ENCODE results near the gene CDC42BPG.
A peak's percentile ranks its signal among the peaks of the same experiment; 100 is the strongest.
"Not testable (repeated sequence)": the region's sequence is repeated elsewhere in the genome, so short reads cannot be mapped to it uniquely, and the experiment has no call there.

CDC42BPG gene

DNA sequence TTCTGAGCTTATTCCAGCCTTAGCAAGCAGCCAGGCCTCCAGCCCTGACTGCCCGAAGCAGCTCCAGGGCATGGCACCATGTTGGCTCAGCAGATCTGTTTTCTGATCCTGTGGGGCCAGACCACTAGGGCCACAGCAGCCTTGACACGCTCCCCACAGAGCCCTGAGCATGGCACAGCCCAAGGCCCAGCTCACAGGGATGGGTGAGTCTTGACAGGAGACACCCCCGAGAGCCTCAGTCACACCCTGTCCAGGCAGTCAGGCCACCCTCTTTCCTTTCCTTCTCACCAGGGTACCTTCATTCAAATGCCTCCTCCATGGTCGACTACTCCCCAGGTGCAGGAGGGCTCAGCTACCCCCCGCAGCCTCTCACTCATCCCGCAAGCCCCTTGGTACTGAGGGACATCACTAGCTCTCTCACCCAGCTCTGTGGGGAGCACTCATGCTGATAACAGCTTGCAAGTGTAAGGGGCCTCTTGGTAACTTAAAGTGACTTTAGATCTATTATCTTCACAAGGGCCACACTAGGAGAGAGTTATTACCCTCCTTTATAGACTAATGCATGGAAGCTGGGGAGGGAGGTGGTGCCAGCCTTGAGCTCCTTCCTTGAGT is 3.9 kb upstream of the CDC42BPG start:
- Histone ChIP-seq H3K9me3 (replicated peaks; ENCODE audit: insufficient read depth, low read length) (no peaks in the 10 kb centered on the region), H3K36me3 (replicated peaks; ENCODE audit: insufficient read depth, low read length) (no peaks in the 10 kb centered on the region), H3K79me2 (ENCODE audit: low read length) (peaks cover 8% of the 10 kb centered on the region), H4K20me1 (ENCODE audit: insufficient read depth, low read length) (no peaks in the 10 kb centered on the region), H3K27me3 (replicated peaks; ENCODE audit: insufficient read depth, low read length) (no peaks in the 10 kb centered on the region), H3K4me1 (ENCODE audit: low read length) (peaks cover 58% of the 10 kb centered on the region), H3K4me2 (ENCODE audit: low read depth, low read length) (peak overlapping the region; percentile 16; the same call in 1 of the 2 replicates), H3K4me3 (ENCODE audit: low read length) (no peak overlapping the region), H3F3A (ENCODE audit: insufficient read depth, low read length) (peaks cover 22% of the 10 kb centered on the region), H3K27ac (ENCODE audit: low read length) (no peak overlapping the region), H3K9ac (ENCODE audit: low read length) (no peak overlapping the region), H2AFZ (ENCODE audit: low read length) (peak overlapping the region; percentile 15), H3K9me2 (replicated peaks; ENCODE audit: insufficient read depth, low read length) (no peaks in the 10 kb centered on the region)
- TF ChIP-seq EZH2 (optimal IDR thresholded peaks at IDR 0.05; ENCODE audit: low read depth, low read length) (no peak), EZH2phosphoT487 (IDR thresholded peaks at IDR 0.05; ENCODE audit: low read length) (no peak)
- TF ChIP-seq, protein P1, sequence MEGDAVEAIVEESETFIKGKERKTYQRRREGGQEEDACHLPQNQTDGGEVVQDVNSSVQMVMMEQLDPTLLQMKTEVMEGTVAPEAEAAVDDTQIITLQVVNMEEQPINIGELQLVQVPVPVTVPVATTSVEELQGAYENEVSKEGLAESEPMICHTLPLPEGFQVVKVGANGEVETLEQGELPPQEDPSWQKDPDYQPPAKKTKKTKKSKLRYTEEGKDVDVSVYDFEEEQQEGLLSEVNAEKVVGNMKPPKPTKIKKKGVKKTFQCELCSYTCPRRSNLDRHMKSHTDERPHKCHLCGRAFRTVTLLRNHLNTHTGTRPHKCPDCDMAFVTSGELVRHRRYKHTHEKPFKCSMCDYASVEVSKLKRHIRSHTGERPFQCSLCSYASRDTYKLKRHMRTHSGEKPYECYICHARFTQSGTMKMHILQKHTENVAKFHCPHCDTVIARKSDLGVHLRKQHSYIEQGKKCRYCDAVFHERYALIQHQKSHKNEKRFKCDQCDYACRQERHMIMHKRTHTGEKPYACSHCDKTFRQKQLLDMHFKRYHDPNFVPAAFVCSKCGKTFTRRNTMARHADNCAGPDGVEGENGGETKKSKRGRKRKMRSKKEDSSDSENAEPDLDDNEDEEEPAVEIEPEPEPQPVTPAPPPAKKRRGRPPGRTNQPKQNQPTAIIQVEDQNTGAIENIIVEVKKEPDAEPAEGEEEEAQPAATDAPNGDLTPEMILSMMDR (IDR thresholded peaks at IDR 0.05; ENCODE audit: low read length): no peak
- no peak for DNase-seq

DNA sequence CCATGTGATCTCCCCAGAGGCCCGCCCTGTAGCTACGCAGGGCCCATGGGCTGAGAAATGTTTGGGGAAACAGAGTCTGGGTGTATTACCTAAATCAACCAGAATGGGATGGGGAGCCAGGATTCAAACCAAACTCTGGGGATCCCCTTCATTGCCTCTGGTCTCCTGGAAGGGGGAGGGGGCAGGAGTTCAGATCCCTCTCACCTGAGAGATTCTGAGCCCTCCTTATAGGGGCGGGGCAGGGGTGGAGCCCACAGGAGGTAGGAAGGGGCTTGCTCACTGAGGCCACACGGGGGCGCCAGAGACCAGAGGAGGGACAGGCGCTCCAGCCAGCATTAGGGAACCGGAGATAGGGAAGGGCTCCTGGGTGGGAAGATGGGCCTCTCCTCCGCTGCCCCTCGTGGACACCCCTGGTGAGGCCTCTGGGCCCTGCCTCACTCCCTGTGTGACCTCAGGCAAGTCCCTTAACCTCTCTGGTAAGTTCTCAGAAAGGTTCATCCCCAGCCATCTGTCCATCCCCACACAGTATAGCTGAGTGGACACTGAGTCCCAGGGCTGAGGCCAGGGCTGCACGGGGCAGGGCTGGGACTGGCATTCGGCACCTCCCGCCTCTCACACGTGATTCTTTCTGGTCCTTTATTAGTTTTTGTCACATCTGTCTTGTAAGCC is 2.7 kb upstream of the CDC42BPG start:
- Histone ChIP-seq H3K9ac (ENCODE audit: low read length) (no peak overlapping the region), H4K20me1 (ENCODE audit: insufficient read depth, low read length) (no peaks in the 10 kb centered on the region), H3K9me3 (replicated peaks; ENCODE audit: insufficient read depth, low read length) (no peaks in the 10 kb centered on the region), H3F3A (ENCODE audit: insufficient read depth, low read length) (peaks cover 16% of the 10 kb centered on the region), H3K27me3 (replicated peaks; ENCODE audit: insufficient read depth, low read length) (no peaks in the 10 kb centered on the region), H3K4me3 (ENCODE audit: low read length) (no peak overlapping the region), H3K36me3 (replicated peaks; ENCODE audit: insufficient read depth, low read length) (no peaks in the 10 kb centered on the region), H3K4me2 (ENCODE audit: low read depth, low read length) (no peak overlapping the region), H2AFZ (ENCODE audit: low read length) (peak overlapping the region; percentile 46), H3K4me1 (ENCODE audit: low read length) (peaks cover 46% of the 10 kb centered on the region), H3K9me2 (replicated peaks; ENCODE audit: insufficient read depth, low read length) (no peaks in the 10 kb centered on the region), H3K27ac (ENCODE audit: low read length) (no peak overlapping the region), H3K79me2 (ENCODE audit: low read length) (peaks cover 18% of the 10 kb centered on the region)
- TF ChIP-seq, protein P1 (IDR thresholded peaks at IDR 0.05; ENCODE audit: low read length): peak; percentile 95
- no peak for TF ChIP-seq EZH2phosphoT487 (IDR thresholded peaks at IDR 0.05; ENCODE audit: low read length)
- peak; percentile 81 for DNase-seq

DNA sequence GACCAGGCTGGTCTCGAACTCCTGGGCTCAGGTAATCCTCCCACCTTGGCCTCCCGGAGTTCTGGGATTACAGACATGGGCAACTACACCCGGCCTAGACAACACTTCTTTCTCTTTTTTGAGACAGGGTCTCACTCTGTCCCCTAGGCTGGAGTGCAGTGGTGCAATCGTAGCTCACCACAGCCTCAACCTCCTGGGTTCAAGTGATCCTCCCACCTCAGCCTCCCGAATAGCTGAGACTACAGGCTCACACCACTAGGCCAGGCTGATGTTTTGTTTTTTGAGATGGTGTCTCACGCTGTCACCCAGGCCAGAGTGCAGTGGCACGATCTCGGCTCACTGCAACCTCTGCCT is 1.3 kb upstream of the CDC42BPG start:
- H3K79me2 ChIP-seq (ENCODE audit: low read length): peaks cover 20% of the 10 kb centered on the region
- not testable (repeated sequence) for DNase-seq; H3K4me2 ChIP-seq (ENCODE audit: low read depth, low read length); H3K9me2 ChIP-seq (replicated peaks; ENCODE audit: insufficient read depth, low read length); H3K27me3 ChIP-seq (replicated peaks; ENCODE audit: insufficient read depth, low read length); H4K20me1 ChIP-seq (ENCODE audit: insufficient read depth, low read length); H3K27ac ChIP-seq (ENCODE audit: low read length); H3K4me3 ChIP-seq (ENCODE audit: low read length); H2AFZ ChIP-seq (ENCODE audit: low read length); H3F3A ChIP-seq (ENCODE audit: insufficient read depth, low read length); H3K36me3 ChIP-seq (replicated peaks; ENCODE audit: insufficient read depth, low read length); H3K9me3 ChIP-seq (replicated peaks; ENCODE audit: insufficient read depth, low read length); H3K9ac ChIP-seq (ENCODE audit: low read length)
- H3K4me1 ChIP-seq (ENCODE audit: low read length): peaks cover 38% of the 10 kb centered on the region

DNA sequence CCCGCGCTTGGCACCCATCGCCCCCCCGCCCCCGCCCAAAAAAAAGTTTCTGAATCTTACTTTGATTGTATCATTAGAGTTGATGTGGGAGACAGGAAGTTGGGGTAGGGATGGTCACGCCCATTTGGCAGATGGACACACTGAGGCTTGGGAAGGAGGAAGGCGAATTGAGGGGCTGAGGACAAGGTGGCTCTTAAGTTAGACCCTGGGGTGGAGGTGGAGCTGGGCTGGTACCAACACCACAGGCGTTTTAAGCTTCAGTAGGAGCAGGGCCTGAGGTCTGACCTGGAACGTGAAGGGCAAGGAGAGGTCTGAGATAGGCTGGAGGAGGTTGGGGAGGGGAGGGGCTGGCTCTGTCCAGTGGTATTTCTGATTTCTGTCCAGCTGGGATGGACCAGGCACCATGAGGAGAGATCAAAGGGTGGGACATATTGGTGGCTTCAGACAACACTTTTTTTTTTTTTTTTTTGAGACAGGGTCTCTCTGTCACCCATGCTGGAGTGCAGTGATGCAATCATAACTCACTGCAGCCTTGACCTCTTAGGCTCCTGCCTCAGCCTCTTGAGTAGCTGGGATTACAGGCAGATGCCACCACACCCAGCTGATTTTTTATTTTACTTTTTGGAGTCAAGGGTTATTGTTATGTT is 799 bp upstream of the CDC42BPG start:
- no peaks in the 10 kb centered on the region for H3K9me2 ChIP-seq (replicated peaks; ENCODE audit: insufficient read depth, low read length)
- H4K20me1 ChIP-seq (ENCODE audit: insufficient read depth, low read length): no peaks in the 10 kb centered on the region
- peaks cover under 1% of the 10 kb centered on the region; the same call in 1 of the 2 replicates for H3F3A ChIP-seq (ENCODE audit: insufficient read depth, low read length)
- no peaks in the 10 kb centered on the region for H3K9me3 ChIP-seq (replicated peaks; ENCODE audit: insufficient read depth, low read length)
- peak overlapping the region; percentile 78 for H3K4me2 ChIP-seq (ENCODE audit: low read depth, low read length)
- peak overlapping the region; percentile 78 for H3K4me3 ChIP-seq (ENCODE audit: low read length)
- H3K36me3 ChIP-seq (replicated peaks; ENCODE audit: insufficient read depth, low read length): no peaks in the 10 kb centered on the region
- no peaks in the 10 kb centered on the region for H3K27me3 ChIP-seq (replicated peaks; ENCODE audit: insufficient read depth, low read length)
- H2AFZ ChIP-seq (ENCODE audit: low read length): peak overlapping the region; percentile 80
- peaks cover 34% of the 10 kb centered on the region for H3K4me1 ChIP-seq (ENCODE audit: low read length)
- no peak overlapping the region for H3K27ac ChIP-seq (ENCODE audit: low read length)
- H3K9ac ChIP-seq (ENCODE audit: low read length): peak overlapping the region; percentile 65; the same call in 1 of the 2 replicates
- TF ChIP-seq, protein P1 (IDR thresholded peaks at IDR 0.05; ENCODE audit: low read length): no peak
- no peak for TF ChIP-seq EZH2 (optimal IDR thresholded peaks at IDR 0.05; ENCODE audit: low read depth, low read length)
- no peak for TF ChIP-seq EZH2phosphoT487 (IDR thresholded peaks at IDR 0.05; ENCODE audit: low read length)
- DNase-seq: no peak
- peaks cover 20% of the 10 kb centered on the region for H3K79me2 ChIP-seq (ENCODE audit: low read length)
